GM23338 (cell line): ENCODE results near the gene HK2. TPM values are rescaled to one million over a fixed set of nuclear protein-coding genes. Genes with fewer than 3 reads are reported as not detected.
A peak's percentile ranks its signal among the peaks of the same experiment; 100 is the strongest.

ENCODE experiments used
- ATAC-seq: fragments of 200-7000 bp; cut with Tn5 transposase; 3 replicates; pipeline ENCODE4 v1.9.1; 2020
- DNase-seq: peaks from one replicate; pipeline ENCODE4 v3.0.0-alpha.2; 2015; ENCODE audit warnings: low spot score
- H2AFZ ChIP-seq: fragments of 200-600 bp; sonication (generic); 2 replicates; pipeline ENCODE4 v1.8.0; 2016; ENCODE audit warnings: antibody characterized with exemption, mild to moderate bottlenecking, moderate library complexity
- H3F3A ChIP-seq: fragments of 200-600 bp; sonication (generic); replicated peaks from 2 replicates; pipeline ENCODE4 v1.8.0; 2017; ENCODE audit warnings: antibody characterized with exemption, mixed run types, low read depth
- H3K27ac ChIP-seq: fragments of 200-600 bp; sonication (generic); 2 replicates; pipeline ENCODE4 v1.6.1; 2016; ENCODE audit warnings: low read depth
- H3K27me3 ChIP-seq: fragments of 200-600 bp; sonication (generic); 2 replicates; pipeline ENCODE4 v1.8.0; 2016; ENCODE audit warnings: mild to moderate bottlenecking, mixed run types, moderate library complexity; ENCODE audit not compliant: insufficient read depth
- H3K36me3 ChIP-seq: fragments of 200-600 bp; sonication (generic); 2 replicates; pipeline ENCODE4 v1.8.0; 2016; ENCODE audit warnings: mild to moderate bottlenecking; ENCODE audit not compliant: insufficient read depth
- H3K4me1 ChIP-seq: fragments of 200-600 bp; sonication (generic); 2 replicates; pipeline ENCODE4 v1.8.0; 2016; ENCODE audit warnings: mild to moderate bottlenecking, moderate library complexity; ENCODE audit not compliant: insufficient read depth
- H3K4me2 ChIP-seq: fragments of 200-600 bp; sonication (generic); 2 replicates; pipeline ENCODE4 v1.7.1; 2017; ENCODE audit warnings: mixed run types
- H3K4me3 ChIP-seq: fragments of 200-600 bp; sonication (generic); 2 replicates; pipeline ENCODE4 v1.6.1; 2016; ENCODE audit warnings: mixed run types
- H3K79me2 ChIP-seq: fragments of 200-600 bp; sonication (generic); replicated peaks from 2 replicates; pipeline ENCODE4 v1.8.0; 2017; ENCODE audit warnings: mild to moderate bottlenecking; ENCODE audit not compliant: insufficient read depth
- H3K9me2 ChIP-seq: fragments of 200-600 bp; sonication (generic); 2 replicates; pipeline ENCODE4 v1.8.0; 2017; ENCODE audit not compliant: insufficient read depth
- H4K20me1 ChIP-seq: fragments of 200-600 bp; sonication (generic); replicated peaks from 2 replicates; pipeline ENCODE4 v1.8.0; 2017; ENCODE audit warnings: mild to moderate bottlenecking; ENCODE audit not compliant: insufficient read depth
- H3K27ac Mint-ChIP-seq: 2 replicates; pipeline ENCODE4 v1.8.0; 2020; ENCODE audit warnings: inconsistent platforms, mild to moderate bottlenecking, moderate library complexity, mixed read lengths
- H3K27me3 Mint-ChIP-seq: 3 replicates; pipeline ENCODE4 v1.8.0; 2022; ENCODE audit warnings: low read depth, mild to moderate bottlenecking, moderate library complexity, mixed read lengths, inconsistent platforms; ENCODE audit not compliant: insufficient read depth, poor library complexity
- H3K36me3 Mint-ChIP-seq: 3 replicates; pipeline ENCODE4 v1.8.0; 2021; ENCODE audit warnings: low read depth, mild to moderate bottlenecking, inconsistent platforms, moderate library complexity, mixed read lengths
- H3K4me1 Mint-ChIP-seq: 3 replicates; pipeline ENCODE4 v1.8.0; 2020; ENCODE audit warnings: mild to moderate bottlenecking, inconsistent platforms, mixed read lengths
- H3K4me3 Mint-ChIP-seq: 3 replicates; pipeline ENCODE4 v1.8.0; 2021; ENCODE audit warnings: moderate library complexity, mild to moderate bottlenecking, inconsistent platforms, mixed read lengths
- H3K9me3 Mint-ChIP-seq: 3 replicates; pipeline ENCODE4 v1.8.0; 2020; ENCODE audit warnings: moderate library complexity, mild to moderate bottlenecking, inconsistent platforms, mixed read lengths
- EZH2 ChIP-seq: fragments of 200-600 bp; sonication (generic); IDR thresholded peaks from one replicate; pipeline ENCODE4 v1.8.0; 2017; ENCODE audit warnings: antibody characterized with exemption, mild to moderate bottlenecking, low read depth; ENCODE audit not compliant: unreplicated experiment
- EZH2phosphoT487 ChIP-seq: fragments of 200-600 bp; sonication (generic); IDR thresholded peaks from one replicate; pipeline ENCODE4 v1.8.1; 2018; ENCODE audit warnings: antibody characterized with exemption; ENCODE audit not compliant: unreplicated experiment
- JUNB ChIP-seq: IDR thresholded peaks from one replicate; pipeline ENCODE4 v1.6.1; 2016; ENCODE audit warnings: antibody characterized with exemption; ENCODE audit not compliant: unreplicated experiment
- NANOG ChIP-seq: IDR thresholded peaks from 2 replicates; pipeline ENCODE4 v1.6.1; 2016; ENCODE audit warnings: antibody characterized with exemption, borderline replicate concordance
- POLR2AphosphoS5 ChIP-seq: IDR thresholded peaks from 2 replicates; pipeline ENCODE4 v1.6.1; 2016; ENCODE audit warnings: antibody characterized with exemption, low read depth
- ZNF114 ChIP-seq: fragments of 250-450 bp; sonication (Bioruptor Pico); IDR thresholded peaks from 2 replicates; pipeline ENCODE4 v1.5.0; 2020; ENCODE audit warnings: mild to moderate bottlenecking, moderate library complexity
- polyA plus RNA-seq: library from polyadenylated mRNA; unstranded; fragments of >200 nt; fragmentation: Nextera tagmentation; extraction: Ambion mirVana; gene quantifications from 2 replicates; pipeline ENCODE4 v1.2.1, GENCODE V29; 2016
- total RNA-seq: library from RNA; depleted of rRNA; stranded (reverse); fragments of >200 nt; shearing (Covaris generic); gene quantifications from 2 replicates; pipeline ENCODE4 v1.2.3, GENCODE V29; 2014
- TF ChIP-seq, protein P1 (sequence below): IDR thresholded peaks from 2 replicates; pipeline ENCODE4 v1.6.1; 2016; ENCODE audit warnings: antibody characterized with exemption
- TF ChIP-seq, protein P2 (sequence below): fragments of 250-450 bp; sonication (Bioruptor Pico); IDR thresholded peaks from 2 replicates; pipeline ENCODE4 v1.5.0; 2020; ENCODE audit warnings: mild to moderate bottlenecking, moderate library complexity
- TF ChIP-seq, protein P3 (sequence below), 2 experiments: fragments of 200-600 bp in 1 of 2; sonication (generic) in 1 of 2; conservative IDR thresholded peaks; 2 replicates each; pipeline versions ENCODE4 v1.5.1 to v1.6.1; 2016 to 2017; ENCODE audit warnings: antibody characterized with exemption in 2 of 2, low read depth in 2 of 2, mild to moderate bottlenecking in 2 of 2, moderate library complexity in 1 of 2

Gene HK2
- total and polyA plus RNA-seq, 2 experiments from 2014 or later, result 23.2 to 54.7 TPM

DNA sequence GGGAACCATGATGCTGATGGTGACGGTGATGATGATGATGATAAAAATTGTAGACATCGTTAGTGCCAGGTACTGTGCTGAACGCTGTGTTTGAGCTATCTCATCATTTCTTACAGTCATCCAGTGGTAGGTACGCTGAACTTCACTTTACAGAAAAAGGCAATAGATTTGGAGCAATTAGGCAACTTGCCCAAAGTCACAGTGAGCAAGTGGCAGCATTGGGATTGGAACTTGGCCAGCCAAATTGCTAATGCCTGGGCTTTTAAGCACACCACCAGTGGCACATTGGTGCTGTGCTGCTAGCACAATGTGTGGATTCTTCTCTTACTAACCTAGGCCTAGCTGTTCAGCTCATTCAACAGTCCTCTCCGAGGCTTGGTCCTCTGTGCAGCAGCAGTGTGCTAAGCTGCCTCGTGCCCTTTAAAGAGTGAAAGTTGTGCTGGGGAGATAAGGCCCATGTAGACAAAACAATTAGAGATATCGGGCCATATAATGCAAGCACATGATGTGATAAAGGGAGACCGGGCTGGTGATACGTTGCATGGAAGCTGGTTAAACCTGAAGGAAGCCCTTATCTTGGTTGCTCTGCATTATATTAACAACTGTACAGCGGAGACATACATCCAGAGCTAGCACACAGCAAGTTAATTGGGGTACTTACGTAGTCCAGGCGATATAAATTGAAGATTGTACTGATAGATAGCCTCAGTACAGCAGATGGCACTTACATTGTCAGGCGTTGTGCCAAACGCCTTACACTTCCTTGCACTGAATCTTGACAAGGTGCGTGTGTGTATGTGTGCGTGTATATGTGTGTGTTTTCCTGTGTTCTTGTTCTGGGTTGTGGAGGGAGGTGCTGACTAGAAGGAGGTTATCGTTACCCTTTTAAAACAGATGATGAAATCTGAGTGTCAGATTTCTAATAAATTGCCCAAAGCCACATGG is 28.4 kb downstream of the HK2 start:
- Histone ChIP-seq H3K4me3 (no peak overlapping the region), H3K27me3 (no peaks in the 10 kb centered on the region), H3K4me2 (no peak overlapping the region), H3F3A (no peaks in the 10 kb centered on the region), H3K27ac (no peak overlapping the region), H4K20me1 (peaks cover 25% of the 10 kb centered on the region), H3K4me1 (peaks cover 18% of the 10 kb centered on the region), H3K79me2 (peaks cover 81% of the 10 kb centered on the region), H3K36me3 (no peaks in the 10 kb centered on the region; the same call in 1 of the 2 replicates), H3K9me2 (no peaks in the 10 kb centered on the region; the same call in 1 of the 2 replicates), H2AFZ (no peak overlapping the region)
- TF ChIP-seq, protein P1, sequence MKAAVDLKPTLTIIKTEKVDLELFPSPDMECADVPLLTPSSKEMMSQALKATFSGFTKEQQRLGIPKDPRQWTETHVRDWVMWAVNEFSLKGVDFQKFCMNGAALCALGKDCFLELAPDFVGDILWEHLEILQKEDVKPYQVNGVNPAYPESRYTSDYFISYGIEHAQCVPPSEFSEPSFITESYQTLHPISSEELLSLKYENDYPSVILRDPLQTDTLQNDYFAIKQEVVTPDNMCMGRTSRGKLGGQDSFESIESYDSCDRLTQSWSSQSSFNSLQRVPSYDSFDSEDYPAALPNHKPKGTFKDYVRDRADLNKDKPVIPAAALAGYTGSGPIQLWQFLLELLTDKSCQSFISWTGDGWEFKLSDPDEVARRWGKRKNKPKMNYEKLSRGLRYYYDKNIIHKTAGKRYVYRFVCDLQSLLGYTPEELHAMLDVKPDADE, result no peak
- TF ChIP-seq EZH2phosphoT487 (no peak), POLR2AphosphoS5 (no peak), NANOG (no peak), EZH2 (no peak), JUNB (no peak), ZNF114 (CRISPR knock-in tag) (no peak)
- TF ChIP-seq, protein P2, sequence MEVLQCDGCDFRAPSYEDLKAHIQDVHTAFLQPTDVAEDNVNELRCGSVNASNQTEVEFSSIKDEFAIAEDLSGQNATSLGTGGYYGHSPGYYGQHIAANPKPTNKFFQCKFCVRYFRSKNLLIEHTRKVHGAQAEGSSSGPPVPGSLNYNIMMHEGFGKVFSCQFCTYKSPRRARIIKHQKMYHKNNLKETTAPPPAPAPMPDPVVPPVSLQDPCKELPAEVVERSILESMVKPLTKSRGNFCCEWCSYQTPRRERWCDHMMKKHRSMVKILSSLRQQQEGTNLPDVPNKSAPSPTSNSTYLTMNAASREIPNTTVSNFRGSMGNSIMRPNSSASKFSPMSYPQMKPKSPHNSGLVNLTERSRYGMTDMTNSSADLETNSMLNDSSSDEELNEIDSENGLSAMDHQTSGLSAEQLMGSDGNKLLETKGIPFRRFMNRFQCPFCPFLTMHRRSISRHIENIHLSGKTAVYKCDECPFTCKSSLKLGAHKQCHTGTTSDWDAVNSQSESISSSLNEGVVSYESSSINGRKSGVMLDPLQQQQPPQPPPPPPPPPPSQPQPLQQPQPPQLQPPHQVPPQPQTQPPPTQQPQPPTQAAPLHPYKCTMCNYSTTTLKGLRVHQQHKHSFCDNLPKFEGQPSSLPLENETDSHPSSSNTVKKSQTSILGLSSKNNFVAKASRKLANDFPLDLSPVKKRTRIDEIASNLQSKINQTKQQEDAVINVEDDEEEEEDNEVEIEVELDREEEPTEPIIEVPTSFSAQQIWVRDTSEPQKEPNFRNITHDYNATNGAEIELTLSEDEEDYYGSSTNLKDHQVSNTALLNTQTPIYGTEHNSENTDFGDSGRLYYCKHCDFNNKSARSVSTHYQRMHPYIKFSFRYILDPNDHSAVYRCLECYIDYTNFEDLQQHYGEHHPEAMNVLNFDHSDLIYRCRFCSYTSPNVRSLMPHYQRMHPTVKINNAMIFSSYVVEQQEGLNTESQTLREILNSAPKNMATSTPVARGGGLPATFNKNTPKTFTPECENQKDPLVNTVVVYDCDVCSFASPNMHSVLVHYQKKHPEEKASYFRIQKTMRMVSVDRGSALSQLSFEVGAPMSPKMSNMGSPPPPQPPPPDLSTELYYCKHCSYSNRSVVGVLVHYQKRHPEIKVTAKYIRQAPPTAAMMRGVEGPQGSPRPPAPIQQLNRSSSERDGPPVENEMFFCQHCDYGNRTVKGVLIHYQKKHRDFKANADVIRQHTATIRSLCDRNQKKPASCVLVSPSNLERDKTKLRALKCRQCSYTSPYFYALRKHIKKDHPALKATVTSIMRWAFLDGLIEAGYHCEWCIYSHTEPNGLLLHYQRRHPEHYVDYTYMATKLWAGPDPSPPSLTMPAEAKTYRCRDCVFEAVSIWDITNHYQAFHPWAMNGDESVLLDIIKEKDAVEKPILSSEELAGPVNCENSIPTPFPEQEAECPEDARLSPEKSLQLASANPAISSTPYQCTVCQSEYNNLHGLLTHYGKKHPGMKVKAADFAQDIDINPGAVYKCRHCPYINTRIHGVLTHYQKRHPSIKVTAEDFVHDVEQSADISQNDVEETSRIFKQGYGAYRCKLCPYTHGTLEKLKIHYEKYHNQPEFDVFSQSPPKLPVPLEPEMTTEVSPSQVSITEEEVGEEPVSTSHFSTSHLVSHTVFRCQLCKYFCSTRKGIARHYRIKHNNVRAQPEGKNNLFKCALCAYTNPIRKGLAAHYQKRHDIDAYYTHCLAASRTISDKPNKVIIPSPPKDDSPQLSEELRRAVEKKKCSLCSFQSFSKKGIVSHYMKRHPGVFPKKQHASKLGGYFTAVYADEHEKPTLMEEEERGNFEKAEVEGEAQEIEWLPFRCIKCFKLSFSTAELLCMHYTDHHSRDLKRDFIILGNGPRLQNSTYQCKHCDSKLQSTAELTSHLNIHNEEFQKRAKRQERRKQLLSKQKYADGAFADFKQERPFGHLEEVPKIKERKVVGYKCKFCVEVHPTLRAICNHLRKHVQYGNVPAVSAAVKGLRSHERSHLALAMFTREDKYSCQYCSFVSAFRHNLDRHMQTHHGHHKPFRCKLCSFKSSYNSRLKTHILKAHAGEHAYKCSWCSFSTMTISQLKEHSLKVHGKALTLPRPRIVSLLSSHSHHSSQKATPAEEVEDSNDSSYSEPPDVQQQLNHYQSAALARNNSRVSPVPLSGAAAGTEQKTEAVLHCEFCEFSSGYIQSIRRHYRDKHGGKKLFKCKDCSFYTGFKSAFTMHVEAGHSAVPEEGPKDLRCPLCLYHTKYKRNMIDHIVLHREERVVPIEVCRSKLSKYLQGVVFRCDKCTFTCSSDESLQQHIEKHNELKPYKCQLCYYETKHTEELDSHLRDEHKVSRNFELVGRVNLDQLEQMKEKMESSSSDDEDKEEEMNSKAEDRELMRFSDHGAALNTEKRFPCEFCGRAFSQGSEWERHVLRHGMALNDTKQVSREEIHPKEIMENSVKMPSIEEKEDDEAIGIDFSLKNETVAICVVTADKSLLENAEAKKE (CRISPR knock-in tag), result no peak
- TF ChIP-seq, protein P3, sequence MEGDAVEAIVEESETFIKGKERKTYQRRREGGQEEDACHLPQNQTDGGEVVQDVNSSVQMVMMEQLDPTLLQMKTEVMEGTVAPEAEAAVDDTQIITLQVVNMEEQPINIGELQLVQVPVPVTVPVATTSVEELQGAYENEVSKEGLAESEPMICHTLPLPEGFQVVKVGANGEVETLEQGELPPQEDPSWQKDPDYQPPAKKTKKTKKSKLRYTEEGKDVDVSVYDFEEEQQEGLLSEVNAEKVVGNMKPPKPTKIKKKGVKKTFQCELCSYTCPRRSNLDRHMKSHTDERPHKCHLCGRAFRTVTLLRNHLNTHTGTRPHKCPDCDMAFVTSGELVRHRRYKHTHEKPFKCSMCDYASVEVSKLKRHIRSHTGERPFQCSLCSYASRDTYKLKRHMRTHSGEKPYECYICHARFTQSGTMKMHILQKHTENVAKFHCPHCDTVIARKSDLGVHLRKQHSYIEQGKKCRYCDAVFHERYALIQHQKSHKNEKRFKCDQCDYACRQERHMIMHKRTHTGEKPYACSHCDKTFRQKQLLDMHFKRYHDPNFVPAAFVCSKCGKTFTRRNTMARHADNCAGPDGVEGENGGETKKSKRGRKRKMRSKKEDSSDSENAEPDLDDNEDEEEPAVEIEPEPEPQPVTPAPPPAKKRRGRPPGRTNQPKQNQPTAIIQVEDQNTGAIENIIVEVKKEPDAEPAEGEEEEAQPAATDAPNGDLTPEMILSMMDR (conservative IDR thresholded peaks at IDR 0.05; ENCODE audit: low read depth in 2 of 2), result no peak
- peaks cover 48% of the 10 kb centered on the region for H3K4me1 Mint-ChIP-seq
- H3K27me3 Mint-ChIP-seq, result no peaks in the 10 kb centered on the region
- peak overlapping the region; percentile 71; the same call in 1 of the 2 replicates for H3K27ac Mint-ChIP-seq
- DNase-seq (no peak), ATAC-seq (no peak)
- H3K4me3 Mint-ChIP-seq, result no peak overlapping the region
- H3K36me3 Mint-ChIP-seq, result peaks cover 31% of the 10 kb centered on the region
- no peaks in the 10 kb centered on the region for H3K9me3 Mint-ChIP-seq
